Muscle layer of colon (tissue), 2 donors: ENCODE measurements around the gene GRIN3A.

Source experiments
- H3K27ac ChIP-seq: one replicate; pipeline ENCODE4 v1.7.0; 2013; ENCODE audit warnings: low read depth, mild to moderate bottlenecking, low read length, moderate library complexity
- H3K27me3 ChIP-seq, 2 donors: one replicate each; pipeline ENCODE4 v1.7.0; 2013; ENCODE audit warnings: low read length in 2 of 2, mild to moderate bottlenecking in 2 of 2; ENCODE audit not compliant: insufficient read depth in 2 of 2, control insufficient read depth in 1 of 2
- H3K36me3 ChIP-seq: one replicate; pipeline ENCODE4 v1.7.0; 2013; ENCODE audit warnings: mild to moderate bottlenecking, low read length; ENCODE audit not compliant: insufficient read depth
- H3K4me1 ChIP-seq: one replicate; pipeline ENCODE4 v1.7.0; 2013; ENCODE audit warnings: mild to moderate bottlenecking, low read length; ENCODE audit not compliant: insufficient read depth
- H3K4me3 ChIP-seq, 2 donors: one replicate each; pipeline ENCODE4 v1.7.0; 2013; ENCODE audit warnings: low read length in 2 of 2, low read depth in 1 of 2, mild to moderate bottlenecking in 1 of 2, moderate library complexity in 1 of 2
- H3K9ac ChIP-seq: one replicate; pipeline ENCODE4 v1.7.0; 2013; ENCODE audit warnings: low read length
- H3K9me3 ChIP-seq: one replicate; pipeline ENCODE4 v1.7.0; 2013; ENCODE audit warnings: mild to moderate bottlenecking, low read length
- donor health status: abdominal sarcoma.
- donor health status: Adenocarcinoma of cecum.

Gene GRIN3A

GRCh38 chr9:101702257-101702656, 36.2 kb downstream of the GRIN3A start:
- no peaks in the 10 kb centered on the region for H3K9me3 ChIP-seq
- no peaks in the 10 kb centered on the region for H3K36me3 ChIP-seq
- H3K27ac ChIP-seq = no peak overlapping the region
- no peak overlapping the region for H3K4me3 ChIP-seq
- no peaks in the 10 kb centered on the region for H3K4me1 ChIP-seq
- no peak overlapping the region for H3K9ac ChIP-seq
- H3K27me3 ChIP-seq = no peaks in the 10 kb centered on the region

- no peaks in the 10 kb centered on the region for H3K4me1 ChIP-seq
- no peak overlapping the region for H3K9ac ChIP-seq
- H3K27ac ChIP-seq = no peak overlapping the region
- no peaks in the 10 kb centered on the region for H3K9me3 ChIP-seq
- H3K27me3 ChIP-seq = no peaks in the 10 kb centered on the region
- no peaks in the 10 kb centered on the region for H3K36me3 ChIP-seq
- H3K4me3 ChIP-seq = no peak overlapping the region
Observed at GRCh38 chr9:101693546-101694336, 44.7 kb downstream of the GRIN3A start.

DNA sequence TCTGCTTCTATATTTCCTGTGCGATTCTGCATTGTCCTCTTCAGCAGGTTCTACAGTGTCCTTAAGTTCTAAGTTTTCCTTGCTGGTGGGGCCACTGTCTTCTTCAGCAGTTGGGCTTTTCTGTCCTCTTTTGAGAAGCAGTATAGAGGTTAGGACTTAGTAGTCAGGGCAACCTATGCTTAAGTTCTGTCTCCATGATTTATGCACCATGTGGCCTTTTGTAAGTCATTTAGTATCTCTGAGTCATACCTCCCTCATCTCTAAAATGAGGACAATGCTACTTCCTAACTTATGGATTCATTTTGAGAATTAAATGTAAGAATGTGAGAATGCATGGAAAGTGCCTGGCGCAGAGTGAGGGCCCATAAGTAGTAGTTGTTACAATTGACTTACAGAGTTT, 46.8 kb downstream of the GRIN3A start:
- no peaks in the 10 kb centered on the region for H3K4me1 ChIP-seq
- H3K4me3 ChIP-seq = no peak overlapping the region
- no peak overlapping the region for H3K27ac ChIP-seq
- H3K27me3 ChIP-seq = no peaks in the 10 kb centered on the region
- H3K9ac ChIP-seq = no peak overlapping the region
- no peaks in the 10 kb centered on the region for H3K36me3 ChIP-seq
- no peaks in the 10 kb centered on the region for H3K9me3 ChIP-seq

DNA sequence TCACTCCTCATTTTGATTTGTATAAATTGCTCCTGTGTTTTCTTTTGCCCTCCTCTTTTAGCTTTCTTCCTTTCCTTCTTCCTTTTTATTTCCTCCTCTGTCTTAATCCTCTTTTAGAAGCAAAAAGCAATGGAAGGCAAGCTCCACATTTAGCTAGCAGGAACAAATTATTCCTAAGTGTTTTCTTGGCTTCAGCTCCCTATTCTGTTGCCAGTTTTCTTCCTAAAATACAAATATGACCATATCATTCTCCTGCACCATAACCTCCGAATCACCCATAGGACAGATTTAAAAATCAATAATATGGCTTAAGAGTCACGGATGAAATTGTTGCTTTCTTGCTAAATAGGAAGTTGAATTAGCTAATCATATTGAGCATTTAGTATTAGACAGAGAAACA, 49.4 kb downstream of the GRIN3A start:
- no peak overlapping the region for H3K9ac ChIP-seq
- H3K27me3 ChIP-seq = no peaks in the 10 kb centered on the region
- H3K36me3 ChIP-seq = no peaks in the 10 kb centered on the region
- no peak overlapping the region for H3K27ac ChIP-seq
- no peaks in the 10 kb centered on the region for H3K4me1 ChIP-seq
- H3K4me3 ChIP-seq = no peak overlapping the region
- H3K9me3 ChIP-seq = no peaks in the 10 kb centered on the region

DNA sequence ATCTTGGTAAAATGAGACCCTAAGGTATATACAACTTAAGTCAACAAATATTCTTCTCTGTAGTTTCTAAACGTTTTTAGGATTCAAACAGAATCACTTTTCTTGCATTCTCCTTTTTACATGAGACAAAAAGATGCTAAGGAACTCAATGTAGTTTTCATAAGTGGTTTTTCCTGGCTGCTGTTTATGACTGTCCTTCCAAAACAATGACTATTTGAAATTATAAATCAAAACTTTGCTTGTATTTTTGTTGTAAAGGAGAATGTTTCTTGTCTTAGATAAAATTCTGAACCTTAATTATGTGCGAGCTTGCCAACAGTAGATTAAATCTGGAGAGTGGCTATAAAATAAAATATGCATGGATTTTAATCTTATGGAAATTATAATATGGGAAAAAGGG, 53.8 kb downstream of the GRIN3A start:
- Histone ChIP-seq H3K4me1 (no peaks in the 10 kb centered on the region), H3K36me3 (no peaks in the 10 kb centered on the region), H3K4me3 (no peak overlapping the region), H3K27ac (no peak overlapping the region), H3K9me3 (no peaks in the 10 kb centered on the region), H3K9ac (no peak overlapping the region), H3K27me3 (no peaks in the 10 kb centered on the region)

- Histone ChIP-seq H3K4me1 (no peaks in the 10 kb centered on the region), H3K27me3 (no peaks in the 10 kb centered on the region), H3K27ac (no peak overlapping the region), H3K36me3 (no peaks in the 10 kb centered on the region), H3K4me3 (no peak overlapping the region), H3K9me3 (no peaks in the 10 kb centered on the region), H3K9ac (no peak overlapping the region)
Observed at GRCh38 chr9:101683236-101683635, 55.2 kb downstream of the GRIN3A start.

DNA sequence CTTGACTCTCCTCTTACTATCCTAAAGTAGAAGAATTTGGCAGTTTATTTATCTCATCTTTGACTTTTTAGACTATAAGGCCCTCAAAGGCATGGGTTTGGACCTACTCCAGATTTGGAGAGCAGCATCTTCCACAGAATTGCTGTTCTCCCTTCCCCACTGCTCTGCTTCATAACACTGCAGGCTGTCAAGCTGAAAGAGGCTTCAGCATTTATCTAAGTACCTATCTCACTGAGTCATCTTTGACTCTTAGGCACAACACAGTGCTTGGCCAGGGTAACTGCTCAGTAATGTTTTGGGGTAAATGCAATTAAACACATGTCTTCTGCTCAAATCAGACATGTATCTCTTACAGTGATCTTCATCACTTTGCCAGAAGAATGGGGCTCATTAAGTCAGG, 60.6 kb downstream of the GRIN3A start:
- Histone ChIP-seq H3K36me3 (no peaks in the 10 kb centered on the region), H3K4me1 (no peaks in the 10 kb centered on the region), H3K27ac (no peak overlapping the region), H3K9me3 (no peaks in the 10 kb centered on the region), H3K9ac (no peak overlapping the region), H3K4me3 (no peak overlapping the region), H3K27me3 (no peaks in the 10 kb centered on the region)

DNA sequence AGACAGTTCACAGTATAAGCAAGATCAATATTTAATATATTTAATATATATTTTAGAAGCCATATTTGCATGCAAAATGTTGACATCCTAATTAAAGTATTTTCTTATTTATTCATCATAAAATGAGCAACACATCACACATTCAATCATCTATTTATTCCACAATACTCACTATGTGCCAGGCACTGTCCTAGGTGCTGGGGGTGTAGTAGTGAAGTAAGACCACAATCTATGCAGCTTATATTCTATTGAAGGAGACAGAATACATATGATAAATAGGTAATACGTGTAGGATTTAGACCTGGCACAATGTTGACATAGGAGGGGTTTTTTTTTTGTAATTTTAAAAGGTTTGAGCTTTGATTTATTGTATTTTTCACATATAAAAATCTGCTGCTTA, 63.1 kb downstream of the GRIN3A start:
- no peak overlapping the region for H3K4me3 ChIP-seq
- no peak overlapping the region for H3K9ac ChIP-seq

GRCh38 chr9:101674165-101674564, 64.3 kb downstream of the GRIN3A start:
- H3K4me3 ChIP-seq = no peak overlapping the region
- peaks cover 6% of the 10 kb centered on the region for H3K4me1 ChIP-seq
- no peaks in the 10 kb centered on the region for H3K9me3 ChIP-seq
- no peak overlapping the region for H3K27ac ChIP-seq
- no peaks in the 10 kb centered on the region for H3K36me3 ChIP-seq
- no peak overlapping the region for H3K9ac ChIP-seq
- no peaks in the 10 kb centered on the region for H3K27me3 ChIP-seq

More for the DNA sequence above, 63.1 kb downstream of the GRIN3A start:
- Histone ChIP-seq H3K27ac (no peak overlapping the region), H3K4me1 (peaks cover 6% of the 10 kb centered on the region), H3K27me3 (no peaks in the 10 kb centered on the region), H3K36me3 (no peaks in the 10 kb centered on the region), H3K9me3 (no peaks in the 10 kb centered on the region)

DNA sequence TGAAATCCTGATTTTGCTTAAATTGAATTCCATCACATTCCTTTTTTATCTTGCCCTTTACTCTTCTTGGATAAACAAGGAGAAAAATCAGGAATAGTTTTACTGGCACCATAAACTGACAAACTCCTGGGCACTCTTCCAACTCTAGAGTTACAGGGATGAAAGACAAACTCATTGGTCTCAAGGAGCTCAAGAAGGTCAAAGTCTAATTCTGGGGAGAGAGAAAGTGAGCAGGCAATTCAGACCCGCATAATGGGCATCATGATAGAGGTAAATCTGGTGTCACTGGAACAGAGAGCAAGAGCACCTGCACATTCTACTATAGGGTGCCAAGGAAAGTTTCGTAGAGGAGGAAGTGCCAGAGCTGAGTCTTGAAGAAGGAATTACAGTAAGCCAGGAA, 64.8 kb downstream of the GRIN3A start:
- Histone ChIP-seq H3K9me3 (no peaks in the 10 kb centered on the region), H3K4me1 (peaks cover 6% of the 10 kb centered on the region), H3K27ac (no peak overlapping the region), H3K4me3 (no peak overlapping the region), H3K27me3 (no peaks in the 10 kb centered on the region), H3K9ac (no peak overlapping the region), H3K36me3 (no peaks in the 10 kb centered on the region)

DNA sequence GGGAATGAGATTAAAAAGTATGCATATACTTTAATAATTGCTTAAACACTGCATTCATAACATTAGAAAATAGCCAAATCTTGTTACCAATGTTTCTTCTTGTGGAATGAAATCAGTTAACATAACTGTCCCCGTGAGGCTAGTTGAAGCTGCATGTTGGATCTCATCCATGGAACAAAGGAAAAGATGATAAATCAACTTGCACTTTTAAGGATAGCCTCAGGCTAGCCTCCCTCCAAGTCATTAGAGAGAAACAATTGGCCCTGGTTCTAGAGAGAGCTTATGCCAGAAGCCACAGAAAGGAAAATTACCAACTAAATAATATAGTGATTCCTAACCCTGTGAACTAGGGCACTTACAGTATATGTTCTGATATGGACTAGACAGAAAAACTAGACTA, 66.9 kb downstream of the GRIN3A start:
- no peaks in the 10 kb centered on the region for H3K36me3 ChIP-seq
- H3K27ac ChIP-seq = no peak overlapping the region
- peaks cover 6% of the 10 kb centered on the region for H3K4me1 ChIP-seq
- no peak overlapping the region for H3K9ac ChIP-seq
- H3K9me3 ChIP-seq = no peaks in the 10 kb centered on the region
- H3K27me3 ChIP-seq = no peaks in the 10 kb centered on the region
- H3K4me3 ChIP-seq = no peak overlapping the region

DNA sequence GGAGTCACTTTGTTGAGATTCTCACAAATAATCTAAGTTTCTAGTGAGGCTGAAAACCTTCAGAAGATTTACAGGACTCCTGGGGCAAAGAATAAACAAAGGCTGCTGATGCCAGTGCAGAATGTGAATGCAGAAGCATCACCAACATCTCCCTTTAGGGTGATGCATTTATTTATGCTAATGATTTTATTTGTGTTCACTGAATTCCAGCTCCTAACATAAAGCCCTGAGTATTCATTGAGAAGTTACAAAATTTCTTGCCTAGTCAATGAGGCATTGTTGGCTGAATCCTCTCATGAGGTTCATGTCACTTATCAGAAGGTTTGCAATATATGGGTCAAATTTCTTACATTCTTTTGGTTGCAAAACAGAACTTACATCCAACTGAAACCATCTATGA, 70.0 kb downstream of the GRIN3A start:
- Histone ChIP-seq H3K9ac (no peak overlapping the region), H3K36me3 (no peaks in the 10 kb centered on the region), H3K9me3 (no peaks in the 10 kb centered on the region), H3K4me3 (no peak overlapping the region), H3K27me3 (no peaks in the 10 kb centered on the region), H3K27ac (no peak overlapping the region), H3K4me1 (peaks cover 6% of the 10 kb centered on the region)
